Testis (tissue), 3 donors: ENCODE results near the gene PGRMC2. TPM values are rescaled to one million over a fixed set of nuclear protein-coding genes. Genes with fewer than 3 reads are reported as not detected.

ENCODE experiments used
- DNase-seq: peaks from one replicate; pipeline ENCODE4 v3.0.0-alpha.2; 2019
- H3K27ac ChIP-seq, 2 donors: fragments of 200-600 bp; sonication (generic); one replicate each; pipeline ENCODE4 v1.5.1; 2019
- H3K27me3 ChIP-seq: fragments of 200-600 bp; sonication (generic); one replicate; pipeline ENCODE4 v1.5.1; 2019
- H3K36me3 ChIP-seq: fragments of 200-600 bp; sonication (generic); one replicate; pipeline ENCODE4 v1.5.1; 2017; ENCODE audit warnings: low read depth; ENCODE audit errors: missing control alignments
- H3K4me1 ChIP-seq: fragments of 200-600 bp; sonication (generic); one replicate; pipeline ENCODE4 v1.5.1; 2019
- H3K4me3 ChIP-seq, 2 donors: fragments of 200-600 bp; sonication (generic); one replicate each; pipeline ENCODE4 v1.5.1; 2017 to 2019
- H3K9me3 ChIP-seq: fragments of 200-600 bp; sonication (generic); one replicate; pipeline ENCODE4 v1.5.1; 2017
- CTCF ChIP-seq, 3 experiments: fragments of 450-650 bp in 2 of 3; fragments of 200-600 bp in 1 of 3; sonication (generic) in 1 of 3; IDR thresholded peaks; one replicate each; pipeline ENCODE4 v1.5.1; 2016 to 2019; ENCODE audit warnings: antibody characterized with exemption in 3 of 3, mild to moderate bottlenecking in 2 of 3, moderate library complexity in 1 of 3
- POLR2A ChIP-seq: fragments of 450-650 bp; IDR thresholded peaks from one replicate; pipeline ENCODE4 v1.6.1; 2017; ENCODE audit warnings: antibody characterized with exemption, mild to moderate bottlenecking, moderate library complexity
- WGBS, 2 donors: methylation state at CpG; one replicate each; pipeline ENCODE4 v1.1.5; 2018; 5-methylcytosine and 5-hydroxymethylcytosine counted together
- intact Hi-C: fragments of 100-400 bp; cut with DNase I; formaldehyde crosslinking; loops from one replicate; pipeline ENCODE4 v1.15.1; 2023; ENCODE audit warnings: low total_unique reads
- polyA plus RNA-seq: library from polyadenylated mRNA; stranded (reverse); fragments of 350-450 nt; fragmentation: Illumina TruSeq; extraction: RNeasy Lipid Tissue Mini Kit (QIAGEN cat#74804); gene quantifications from one replicate; pipeline ENCODE4 v1.2.3, GENCODE V29; 2014; ENCODE audit warnings: low read depth, low replicate concordance; ENCODE audit not compliant: insufficient read depth
- total RNA-seq, 2 donors: library from RNA; depleted of rRNA; stranded (reverse); fragments of >200 nt; gene quantifications; one replicate each; pipeline ENCODE4 v1.2.3, GENCODE V29; 2016

The PGRMC2 gene
- total and polyA plus RNA-seq, 3 donors from 2014 or later: 32.3 to 85.3 (median 41.2) TPM

GRCh38 chr4:128322986-128323385 is 35.4 kb upstream of the PGRMC2 start:
- intact Hi-C loops: no loop called here
- Histone ChIP-seq H3K4me3 (no peak overlapping the region), H3K36me3 (no peaks in the 10 kb centered on the region), H3K9me3 (no peaks in the 10 kb centered on the region), H3K27me3 (no peaks in the 10 kb centered on the region), H3K4me1 (no peaks in the 10 kb centered on the region), H3K27ac (no peak overlapping the region)
- TF ChIP-seq POLR2A (no peak), CTCF (IDR thresholded peaks at IDR 0.05) (no peak)
- DNase-seq: no peak
- WGBS, 2 donors: 21 to 41% methylated on average over 2 of the region's 2 CpGs

- no peak for DNase-seq
- H3K27ac ChIP-seq: no peak overlapping the region
- 89 to 90% methylated on average over 2 of the region's 2 CpGs for WGBS, 2 donors
- H3K36me3 ChIP-seq: no peaks in the 10 kb centered on the region
- no peaks in the 10 kb centered on the region for H3K4me1 ChIP-seq
- H3K4me3 ChIP-seq: no peak overlapping the region
- no peaks in the 10 kb centered on the region for H3K9me3 ChIP-seq
- H3K27me3 ChIP-seq: no peaks in the 10 kb centered on the region
- intact Hi-C loops: no loop called here
- no peak for TF ChIP-seq CTCF (IDR thresholded peaks at IDR 0.05)
- no peak for TF ChIP-seq POLR2A
These were observed 34.7 kb upstream of the PGRMC2 start for GRCh38 chr4:128322311-128322710.

GRCh38 chr4:128320656-128321055 is 33.0 kb upstream of the PGRMC2 start:
- Histone ChIP-seq H3K9me3 (no peaks in the 10 kb centered on the region), H3K27ac (no peak overlapping the region), H3K4me1 (no peaks in the 10 kb centered on the region), H3K36me3 (no peaks in the 10 kb centered on the region), H3K4me3 (no peak overlapping the region), H3K27me3 (no peaks in the 10 kb centered on the region)
- no peak for DNase-seq
- TF ChIP-seq CTCF (IDR thresholded peaks at IDR 0.05): no peak
- no peak for TF ChIP-seq POLR2A
- 96 to 100% methylated on average over 1 of the region's 1 CpG for WGBS, 2 donors
- intact Hi-C loops: no loop called here

GRCh38 chr4:128315756-128316520 is 28.3 kb upstream of the PGRMC2 start:
- Histone ChIP-seq H3K36me3 (no peaks in the 10 kb centered on the region), H3K9me3 (no peaks in the 10 kb centered on the region), H3K27ac (no peak overlapping the region), H3K27me3 (no peaks in the 10 kb centered on the region), H3K4me1 (no peaks in the 10 kb centered on the region), H3K4me3 (no peak overlapping the region)
- 81 to 89% methylated on average over 2 of the region's 2 CpGs for WGBS, 2 donors
- DNase-seq: no peak
- no peak for TF ChIP-seq POLR2A
- TF ChIP-seq CTCF (IDR thresholded peaks at IDR 0.05): no peak
- intact Hi-C loops: no loop called here
